GM18951 (cell line): ENCODE data around the gene MYH16.
"Not testable (repeated sequence)": the region's sequence is repeated elsewhere in the genome, so short reads cannot be mapped to it uniquely, and the experiment has no call there.

Source experiments
- POLR2A ChIP-seq: IDR thresholded peaks from 4 replicates; pipeline ENCODE4 v1.6.1; 2011; ENCODE audit warnings: mild to moderate bottlenecking; ENCODE audit not compliant: insufficient read length, insufficient read depth; ENCODE audit errors: extremely low read depth
- in situ Hi-C: fragments of 300-500 bp; cut with MboI; formaldehyde crosslinking; loops from one replicate; pipeline ENCODE4 v1.12.0; 2022; ENCODE audit warnings: low sequenced_read_pairs, mixed read lengths, inconsistent platforms; ENCODE audit not compliant: unreplicated experiment

MYH16 gene

GRCh38 chr7:99267841-99268576 lies 4.6 kb upstream of the MYH16 start:
- in situ Hi-C loops: no loop called here
- TF ChIP-seq POLR2A: no peak

GRCh38 chr7:99268577-99268908 lies 4.1 kb upstream of the MYH16 start:
- in situ Hi-C loops: no loop called here
- no peak for TF ChIP-seq POLR2A

GRCh38 chr7:99270702-99271101 lies 1.9 kb upstream of the MYH16 start:
- in situ Hi-C loops: no loop called here
- TF ChIP-seq POLR2A: no peak

GRCh38 chr7:99273561-99273960 lies 922 bp downstream of the MYH16 start:
- in situ Hi-C loops: not testable (repeated sequence)

- in situ Hi-C loops: not testable (repeated sequence)
Measured at GRCh38 chr7:99274908-99275307, 2.3 kb downstream of the MYH16 start.

- in situ Hi-C loops: no loop called here
- TF ChIP-seq POLR2A: no peak
Measured at GRCh38 chr7:99275496-99275895, 2.9 kb downstream of the MYH16 start.

- in situ Hi-C loops: no loop called here
- no peak for TF ChIP-seq POLR2A
Measured at GRCh38 chr7:99278180-99278579, 5.5 kb downstream of the MYH16 start.

- in situ Hi-C loops: not testable (repeated sequence)
Measured at GRCh38 chr7:99284165-99284564, 11.5 kb downstream of the MYH16 start.

- no peak for TF ChIP-seq POLR2A
- in situ Hi-C loops: no loop called here
Measured at GRCh38 chr7:99287779-99288534, 15.3 kb downstream of the MYH16 start.

GRCh38 chr7:99289185-99289584 lies 16.5 kb downstream of the MYH16 start:
- no peak for TF ChIP-seq POLR2A
- in situ Hi-C loops: no loop called here

- in situ Hi-C loops: not testable (repeated sequence)
Measured at GRCh38 chr7:99290148-99290547, 17.5 kb downstream of the MYH16 start.

- in situ Hi-C loops: no loop called here
- no peak for TF ChIP-seq POLR2A
Measured at GRCh38 chr7:99290980-99291607, 18.5 kb downstream of the MYH16 start.

- no peak for TF ChIP-seq POLR2A
- in situ Hi-C loops: no loop called here
Measured at GRCh38 chr7:99292127-99292526, 19.5 kb downstream of the MYH16 start.

- in situ Hi-C loops: no loop called here
- no peak for TF ChIP-seq POLR2A
Measured at GRCh38 chr7:99293167-99293566, 20.5 kb downstream of the MYH16 start.
